Activated B cell treated with CpG ODN at 0.5 μM for 24 hours (primary cell): Measurements from ENCODE around the gene SLC25A33. TPM values are rescaled to one million over a fixed set of nuclear protein-coding genes. Genes with fewer than 3 reads are reported as not detected.
A peak's percentile ranks its signal among the peaks of the same experiment; 100 is the strongest.

Experiments used
- ATAC-seq: fragments of 200-7000 bp; cut with Tn5 transposase; one replicate; pipeline ENCODE4 v1.10.0; 2021; ENCODE audit warnings: low read depth, mild to moderate bottlenecking, moderate library complexity
- CTCF ChIA-PET: fragments of 350-600 bp; sonication (Branson Sonifier 250); formaldehyde crosslinking; loops from one replicate; lab custom pipeline; 2021; ENCODE audit warnings: antibody characterized with exemption; lab: Charles Lee
- POLR2A ChIA-PET: fragments of 350-600 bp; sonication (Branson Sonifier 250); formaldehyde crosslinking; loops from one replicate; lab custom pipeline; 2021; ENCODE audit warnings: antibody characterized with exemption; lab: Charles Lee
- DNase-seq: peaks from one replicate; pipeline ENCODE4 v3.0.0; 2022
- H3K27ac Mint-ChIP-seq: one replicate; pipeline ENCODE4 v1.8.0; 2020; ENCODE audit warnings: mixed read lengths
- H3K27me3 Mint-ChIP-seq: one replicate; pipeline ENCODE4 v1.8.0; 2021; ENCODE audit warnings: mixed read lengths
- H3K36me3 Mint-ChIP-seq: one replicate; pipeline ENCODE4 v1.8.0; 2021; ENCODE audit warnings: low read depth, mixed read lengths
- H3K4me1 Mint-ChIP-seq: one replicate; pipeline ENCODE4 v1.8.0; 2021; ENCODE audit warnings: mixed read lengths
- H3K4me3 Mint-ChIP-seq: one replicate; pipeline ENCODE4 v1.8.0; 2020; ENCODE audit warnings: mild to moderate bottlenecking, mixed read lengths
- H3K9me3 Mint-ChIP-seq: one replicate; pipeline ENCODE4 v1.8.0; 2020; ENCODE audit warnings: mixed read lengths
- intact Hi-C: fragments of 100-400 bp; cut with micrococcal nuclease; formaldehyde crosslinking; loops from one replicate; pipeline ENCODE4 v1.15.1; 2024
- total RNA-seq: library from RNA; stranded (reverse); gene quantifications from 2 replicates; pipeline ENCODE4 v1.2.3, GENCODE V29; 2022
- TF ChIP-seq, protein P1 (sequence below): fragments of 200-600 bp; IDR thresholded peaks from one replicate; pipeline ENCODE4 v1.8.0; 2022; ENCODE audit warnings: antibody characterized with exemption, mild to moderate bottlenecking

SLC25A33 gene
- total RNA-seq, 1 donor from 2014 or later: 7.5 TPM

DNA sequence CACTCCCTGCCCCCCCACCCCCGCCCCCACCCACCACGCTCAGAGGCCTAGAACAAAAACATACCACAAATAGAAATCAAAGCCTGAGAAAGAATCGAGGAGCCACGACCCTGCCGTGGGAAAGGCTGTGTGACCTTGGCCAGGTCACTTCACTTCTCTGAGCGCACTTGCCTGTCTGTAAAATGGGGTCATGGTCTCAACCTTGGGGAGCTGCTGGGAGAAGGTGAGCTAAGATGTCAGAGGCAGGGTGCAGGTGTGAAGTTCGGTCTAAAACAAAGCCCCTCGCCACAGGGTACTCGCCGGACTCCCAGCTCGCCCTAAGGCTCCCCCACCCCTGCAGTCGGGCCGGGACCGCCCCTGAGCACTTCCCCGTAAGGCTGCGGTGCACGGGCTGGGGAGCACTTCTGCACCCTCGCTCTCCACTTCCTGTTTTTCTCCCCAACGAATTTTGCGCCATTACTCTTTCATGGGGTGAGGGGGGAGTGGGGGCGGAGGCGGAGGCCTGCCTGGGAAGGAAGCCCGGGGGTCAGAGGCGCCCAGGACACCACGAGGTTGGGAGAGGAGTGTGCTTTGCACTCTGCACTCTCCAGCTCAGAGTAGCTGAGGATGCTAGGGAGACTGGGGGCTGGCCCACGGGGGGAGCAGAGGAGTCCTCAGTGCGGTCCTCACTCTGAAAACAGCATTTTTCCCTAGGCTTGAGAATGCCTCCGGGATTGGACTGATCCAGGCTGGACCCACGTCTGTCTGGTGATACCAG, 90.4 kb downstream of the SLC25A33 start:
- TF ChIP-seq, protein P1, sequence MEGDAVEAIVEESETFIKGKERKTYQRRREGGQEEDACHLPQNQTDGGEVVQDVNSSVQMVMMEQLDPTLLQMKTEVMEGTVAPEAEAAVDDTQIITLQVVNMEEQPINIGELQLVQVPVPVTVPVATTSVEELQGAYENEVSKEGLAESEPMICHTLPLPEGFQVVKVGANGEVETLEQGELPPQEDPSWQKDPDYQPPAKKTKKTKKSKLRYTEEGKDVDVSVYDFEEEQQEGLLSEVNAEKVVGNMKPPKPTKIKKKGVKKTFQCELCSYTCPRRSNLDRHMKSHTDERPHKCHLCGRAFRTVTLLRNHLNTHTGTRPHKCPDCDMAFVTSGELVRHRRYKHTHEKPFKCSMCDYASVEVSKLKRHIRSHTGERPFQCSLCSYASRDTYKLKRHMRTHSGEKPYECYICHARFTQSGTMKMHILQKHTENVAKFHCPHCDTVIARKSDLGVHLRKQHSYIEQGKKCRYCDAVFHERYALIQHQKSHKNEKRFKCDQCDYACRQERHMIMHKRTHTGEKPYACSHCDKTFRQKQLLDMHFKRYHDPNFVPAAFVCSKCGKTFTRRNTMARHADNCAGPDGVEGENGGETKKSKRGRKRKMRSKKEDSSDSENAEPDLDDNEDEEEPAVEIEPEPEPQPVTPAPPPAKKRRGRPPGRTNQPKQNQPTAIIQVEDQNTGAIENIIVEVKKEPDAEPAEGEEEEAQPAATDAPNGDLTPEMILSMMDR: no peak
- ATAC-seq (peak; percentile 43), DNase-seq (peak; percentile 70)
- Mint-ChIP-seq H3K4me1 (peaks cover 77% of the 10 kb centered on the region), H3K4me3 (peak overlapping the region; percentile 88), H3K36me3 (peaks cover 15% of the 10 kb centered on the region), H3K27me3 (no peaks in the 10 kb centered on the region), H3K27ac (peak overlapping the region; percentile 87), H3K9me3 (no peaks in the 10 kb centered on the region)
- POLR2A ChIA-PET: interaction anchor here (0.6 to 11.2 kb wide), 18 partner anchors 10 to 201 kb away, joined by 3 to 699 read pairs (median 5); partner anchors contain the start of genes PIK3CD and SLC25A33
- intact Hi-C loops: loop anchor here (1.0 to 10.0 kb wide), 5 partner anchors 26 to 752 kb away; partner anchors contain the start of genes ENO1 and UBE4B
- CTCF ChIA-PET: interaction anchor here (1.0 to 7.0 kb wide), 10 partner anchors 13 to 105 kb away, joined by 3 to 125 read pairs (median 12); partner anchors contain the start of gene PIK3CD

DNA sequence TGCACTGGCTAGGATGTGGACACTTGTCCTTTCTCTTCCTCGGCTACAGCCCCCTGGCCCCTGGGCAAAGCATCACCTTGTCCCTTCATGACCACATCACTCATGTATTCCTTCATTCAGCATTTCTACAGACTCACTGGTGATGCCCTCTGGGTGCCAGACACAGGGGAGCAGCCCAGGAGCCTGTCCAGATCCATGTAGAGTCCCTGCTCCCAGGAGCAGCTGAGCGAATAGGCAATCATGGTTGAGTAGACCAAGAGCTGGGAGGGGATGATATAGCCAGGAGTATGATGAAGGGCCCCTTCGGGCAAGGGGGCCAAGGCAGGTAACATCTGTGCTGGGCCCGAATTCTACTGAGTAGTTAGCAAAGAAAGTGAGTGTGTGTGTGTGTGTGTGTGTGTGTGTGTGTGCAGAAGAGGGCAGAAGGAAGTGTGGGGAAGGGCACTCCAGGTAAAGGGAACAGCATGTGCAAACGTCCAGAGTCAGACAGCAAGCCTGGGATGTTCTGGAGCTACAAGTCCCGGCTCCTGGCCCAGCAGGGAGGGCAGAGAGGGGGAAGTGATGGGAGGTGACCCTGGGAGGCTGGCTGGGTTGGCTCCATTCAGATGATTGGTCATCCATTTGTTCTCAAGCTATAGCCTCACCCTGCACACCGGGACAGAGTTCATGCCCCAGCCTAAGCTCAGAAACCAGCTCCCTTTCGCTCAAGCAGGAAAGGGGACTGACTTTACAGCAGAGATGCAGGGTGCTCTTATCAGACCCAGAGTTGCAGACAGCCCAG, 91.3 kb downstream of the SLC25A33 start:
- no peaks in the 10 kb centered on the region for H3K9me3 Mint-ChIP-seq
- H3K4me3 Mint-ChIP-seq: peak overlapping the region; percentile 88
- CTCF ChIA-PET: interaction anchor here (1.4 to 7.0 kb wide), 2 partner anchors 23 to 104 kb away, joined by 3 to 125 read pairs; partner anchors contain the start of gene PIK3CD
- no peaks in the 10 kb centered on the region for H3K27me3 Mint-ChIP-seq
- TF ChIP-seq, protein P1: no peak
- H3K4me1 Mint-ChIP-seq: peaks cover 75% of the 10 kb centered on the region
- POLR2A ChIA-PET: interaction anchor here (1.3 to 11.2 kb wide), 7 partner anchors 15 to 89 kb away, joined by 4 to 699 read pairs (median 5); partner anchors contain the start of gene PIK3CD
- H3K36me3 Mint-ChIP-seq: peaks cover 23% of the 10 kb centered on the region
- ATAC-seq: no peak
- intact Hi-C loops: no loop called here
- H3K27ac Mint-ChIP-seq: peak overlapping the region; percentile 87
- DNase-seq: no peak

DNA sequence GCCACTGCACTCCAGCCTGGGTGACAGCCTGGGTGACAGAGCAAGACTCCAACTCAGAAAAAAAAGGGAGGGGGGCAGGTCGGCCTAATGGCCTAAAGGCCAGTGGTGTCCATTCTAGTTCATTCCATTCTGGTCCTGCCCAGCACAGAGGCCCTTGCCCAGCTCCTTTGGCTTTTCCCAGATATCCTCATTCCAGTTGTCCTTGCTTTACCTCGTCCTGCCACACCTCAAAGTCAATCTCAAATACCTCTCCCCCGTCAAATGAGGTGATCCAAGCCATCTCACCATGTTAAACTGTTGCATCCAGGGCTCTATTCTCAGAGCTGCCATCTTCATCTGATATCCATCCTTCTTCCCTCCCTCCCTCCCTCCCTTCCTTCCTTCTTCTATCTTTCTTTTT, 92.3 kb downstream of the SLC25A33 start:
- DNase-seq (no peak), ATAC-seq (no peak)
- CTCF ChIA-PET: interaction anchor here (7.0 kb wide), 1 partner anchor 22 kb away, joined by 125 read pairs; the partner anchor contains the start of gene PIK3CD
- TF ChIP-seq, protein P1: no peak
- peak overlapping the region; percentile 87 for H3K27ac Mint-ChIP-seq
- H3K27me3 Mint-ChIP-seq: no peaks in the 10 kb centered on the region
- intact Hi-C loops: no loop called here
- no peaks in the 10 kb centered on the region for H3K9me3 Mint-ChIP-seq
- peaks cover 67% of the 10 kb centered on the region for H3K4me1 Mint-ChIP-seq
- POLR2A ChIA-PET: interaction anchor here (0.6 to 11.2 kb wide), 4 partner anchors 14 to 201 kb away, joined by 4 to 699 read pairs (median 39); partner anchors contain the start of gene PIK3CD
- H3K4me3 Mint-ChIP-seq: peak overlapping the region; percentile 19
- H3K36me3 Mint-ChIP-seq: peaks cover 27% of the 10 kb centered on the region

DNA sequence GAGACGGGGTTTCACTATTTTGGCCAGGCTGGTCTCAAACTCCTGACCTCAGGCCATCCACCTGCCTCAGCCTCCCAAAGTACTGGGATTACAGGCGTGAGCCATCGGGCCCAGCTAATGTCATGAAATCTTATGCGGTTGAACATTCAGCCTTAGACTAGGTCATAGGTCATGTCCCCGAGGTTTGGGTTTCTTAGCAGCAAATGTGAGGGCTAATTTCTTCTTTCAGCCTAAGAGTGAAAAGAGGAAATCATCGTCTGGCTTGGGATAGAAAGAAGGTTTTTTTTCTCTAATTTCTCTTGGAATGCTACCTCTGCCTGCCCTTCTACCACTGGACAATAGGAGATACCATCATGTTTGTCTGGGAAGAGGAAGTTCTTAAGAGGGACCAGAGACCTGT, 94.2 kb downstream of the SLC25A33 start:
- ATAC-seq: no peak
- Mint-ChIP-seq H3K36me3 (peaks cover 34% of the 10 kb centered on the region), H3K27ac (peak overlapping the region; percentile 30), H3K9me3 (no peaks in the 10 kb centered on the region), H3K27me3 (no peaks in the 10 kb centered on the region), H3K4me1 (peaks cover 51% of the 10 kb centered on the region), H3K4me3 (no peak overlapping the region)
- no peak for DNase-seq
- CTCF ChIA-PET: interaction anchor here (0.6 kb wide), 1 partner anchor 17 kb away, joined by 3 read pairs; no protein-coding TSS in a partner anchor
- intact Hi-C loops: no loop called here
- TF ChIP-seq, protein P1: no peak
- POLR2A ChIA-PET: interaction anchor here (0.6 to 11.2 kb wide), 2 partner anchors 21 to 590 kb away, joined by 5 to 699 read pairs; partner anchors contain the start of gene PIK3CD
